Thyroid gland (tissue), 4 donors: ENCODE data around the gene C1QTNF9B.

ENCODE experiments used
- POLR2A ChIP-seq, 2 donors: fragments of 450-650 bp; IDR thresholded peaks; one replicate each; pipeline ENCODE4 v1.6.1; 2017; ENCODE audit warnings: antibody characterized with exemption in 2 of 2, mild to moderate bottlenecking in 2 of 2, moderate library complexity in 1 of 2
- TF ChIP-seq, protein P1 (sequence below), 6 experiments: fragments of 200-600 bp in 3 of 6; fragments of 450-650 bp in 3 of 6; sonication (generic) in 3 of 6; IDR thresholded peaks; one replicate each; pipeline ENCODE4 v1.5.1; 2016 to 2019; ENCODE audit warnings: antibody characterized with exemption in 6 of 6, mild to moderate bottlenecking in 2 of 6, inconsistent platforms in 1 of 6, moderate library complexity in 1 of 6

DNA sequence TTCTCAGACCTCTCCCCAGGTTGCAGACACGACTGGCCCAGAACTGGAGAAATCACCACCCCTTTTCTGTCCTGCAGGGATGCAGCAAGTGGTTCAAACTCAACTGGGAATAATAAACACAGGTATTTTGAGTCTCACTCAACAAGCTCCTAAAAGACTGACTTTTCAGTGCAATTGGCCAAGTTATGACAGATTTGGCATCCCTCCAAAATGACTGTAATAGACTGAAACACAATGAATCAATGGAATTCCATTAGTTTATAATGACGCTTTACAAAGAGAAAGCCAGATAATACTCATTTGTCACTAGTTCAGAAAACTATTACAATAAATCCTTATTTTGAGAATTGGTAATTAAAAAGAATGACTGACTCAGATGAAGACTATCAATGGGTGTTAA lies 46.2 kb downstream of the C1QTNF9B start:
- TF ChIP-seq, protein P1, sequence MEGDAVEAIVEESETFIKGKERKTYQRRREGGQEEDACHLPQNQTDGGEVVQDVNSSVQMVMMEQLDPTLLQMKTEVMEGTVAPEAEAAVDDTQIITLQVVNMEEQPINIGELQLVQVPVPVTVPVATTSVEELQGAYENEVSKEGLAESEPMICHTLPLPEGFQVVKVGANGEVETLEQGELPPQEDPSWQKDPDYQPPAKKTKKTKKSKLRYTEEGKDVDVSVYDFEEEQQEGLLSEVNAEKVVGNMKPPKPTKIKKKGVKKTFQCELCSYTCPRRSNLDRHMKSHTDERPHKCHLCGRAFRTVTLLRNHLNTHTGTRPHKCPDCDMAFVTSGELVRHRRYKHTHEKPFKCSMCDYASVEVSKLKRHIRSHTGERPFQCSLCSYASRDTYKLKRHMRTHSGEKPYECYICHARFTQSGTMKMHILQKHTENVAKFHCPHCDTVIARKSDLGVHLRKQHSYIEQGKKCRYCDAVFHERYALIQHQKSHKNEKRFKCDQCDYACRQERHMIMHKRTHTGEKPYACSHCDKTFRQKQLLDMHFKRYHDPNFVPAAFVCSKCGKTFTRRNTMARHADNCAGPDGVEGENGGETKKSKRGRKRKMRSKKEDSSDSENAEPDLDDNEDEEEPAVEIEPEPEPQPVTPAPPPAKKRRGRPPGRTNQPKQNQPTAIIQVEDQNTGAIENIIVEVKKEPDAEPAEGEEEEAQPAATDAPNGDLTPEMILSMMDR (IDR thresholded peaks at IDR 0.05): no peak
- TF ChIP-seq POLR2A (IDR thresholded peaks at IDR 0.05): no peak
